Prostate gland (tissue), 2 donors: ENCODE data around the gene ZNF18.

Experiments used
- CTCF ChIP-seq, 4 experiments: fragments of 200-600 bp in 2 of 4; fragments of 450-650 bp in 2 of 4; sonication (generic) in 2 of 4; IDR thresholded peaks; 1 replicate in 3 of 4; 2 replicates in 1 of 4; pipeline ENCODE4 v1.5.1; 2016 to 2019; ENCODE audit warnings: antibody characterized with exemption in 4 of 4, mild to moderate bottlenecking in 2 of 4, moderate library complexity in 2 of 4
- POLR2A ChIP-seq: fragments of 450-650 bp; IDR thresholded peaks from one replicate; pipeline ENCODE4 v1.6.1; 2016; ENCODE audit warnings: antibody characterized with exemption, mild to moderate bottlenecking
- POLR2AphosphoS5 ChIP-seq: sonication (generic); formaldehyde crosslinking; IDR thresholded peaks from one replicate; pipeline ENCODE4 v1.6.1; 2017; ENCODE audit warnings: antibody characterized with exemption

DNA sequence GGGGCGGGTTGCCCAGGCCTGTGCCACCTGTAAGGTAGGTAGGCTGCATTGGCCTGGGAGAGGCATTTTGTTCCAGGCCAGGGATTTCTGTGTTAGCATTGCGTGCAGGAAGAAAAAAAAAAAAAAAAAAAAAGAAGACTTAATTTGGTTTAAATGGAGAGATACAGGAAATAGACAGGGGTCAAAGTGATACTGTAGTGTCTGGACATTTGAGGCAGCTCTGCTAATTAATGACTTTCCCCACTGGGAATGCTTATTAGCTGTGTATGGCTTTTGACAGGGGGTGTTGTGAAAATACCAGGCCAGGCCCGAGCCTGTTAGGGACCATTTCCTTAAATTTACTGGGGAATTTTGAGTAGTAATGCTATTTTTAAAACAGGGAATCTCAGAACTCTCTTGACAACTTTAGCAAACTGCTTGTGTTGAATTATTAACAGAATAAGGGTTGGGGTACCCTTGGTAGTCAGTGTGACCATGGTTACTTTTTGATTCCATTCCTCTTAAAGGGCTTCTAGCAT lies 24.4 kb upstream of the ZNF18 start:
- TF ChIP-seq CTCF (IDR thresholded peaks at IDR 0.05), result no peak
- TF ChIP-seq POLR2A, result no peak
- no peak for TF ChIP-seq POLR2AphosphoS5
